ENCODE data around the gene SLC9A2.

The SLC9A2 gene

DNA sequence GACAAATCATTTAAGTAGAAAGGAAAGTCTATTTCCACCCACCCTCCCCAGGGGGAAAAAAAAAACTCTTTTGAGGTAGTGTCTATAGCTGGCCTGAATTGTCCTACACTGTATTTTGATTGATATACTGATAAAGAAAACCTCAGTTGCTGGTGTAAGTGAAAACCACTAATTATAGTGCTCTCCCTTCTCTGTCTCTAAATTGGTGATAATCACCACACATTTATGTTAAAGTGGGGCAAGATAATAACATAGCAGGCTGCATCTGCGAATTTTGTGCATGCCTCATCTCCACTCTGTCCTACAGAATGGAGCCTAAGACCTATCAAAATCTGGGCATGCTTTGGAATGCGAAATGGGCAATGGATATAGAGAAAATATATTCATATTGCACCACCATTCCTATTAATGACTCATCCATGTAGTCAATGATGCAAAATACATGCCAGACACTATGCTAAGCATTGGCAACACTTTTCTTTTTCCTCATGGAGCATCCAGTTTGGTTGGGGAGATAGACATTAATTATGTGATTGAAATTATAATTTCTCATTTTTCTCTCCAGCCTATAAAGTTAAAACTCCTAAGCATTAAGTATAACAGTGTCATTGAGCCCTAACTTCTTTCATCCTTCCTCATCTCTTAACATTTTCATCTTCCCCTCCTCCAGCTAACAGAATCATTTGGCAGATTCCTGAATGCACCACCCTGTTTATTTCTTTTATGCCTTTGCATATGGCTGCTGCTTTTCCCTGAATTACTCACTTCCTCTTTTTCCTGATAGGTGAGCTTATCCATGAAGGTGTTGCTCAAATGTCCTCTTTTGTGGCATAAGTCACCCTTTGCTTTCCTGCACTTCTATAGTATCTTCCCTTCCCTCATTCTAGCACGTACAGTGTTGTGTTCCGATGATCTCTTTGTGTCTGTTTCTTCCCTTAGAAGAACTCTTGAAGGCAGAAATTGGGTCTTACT lies 58.2 kb downstream of the SLC9A2 start:
- no peak for DNase-seq

- DNase-seq = no peak
Observed at GRCh38 chr2:102678442-102678841, 59.1 kb downstream of the SLC9A2 start.

DNA sequence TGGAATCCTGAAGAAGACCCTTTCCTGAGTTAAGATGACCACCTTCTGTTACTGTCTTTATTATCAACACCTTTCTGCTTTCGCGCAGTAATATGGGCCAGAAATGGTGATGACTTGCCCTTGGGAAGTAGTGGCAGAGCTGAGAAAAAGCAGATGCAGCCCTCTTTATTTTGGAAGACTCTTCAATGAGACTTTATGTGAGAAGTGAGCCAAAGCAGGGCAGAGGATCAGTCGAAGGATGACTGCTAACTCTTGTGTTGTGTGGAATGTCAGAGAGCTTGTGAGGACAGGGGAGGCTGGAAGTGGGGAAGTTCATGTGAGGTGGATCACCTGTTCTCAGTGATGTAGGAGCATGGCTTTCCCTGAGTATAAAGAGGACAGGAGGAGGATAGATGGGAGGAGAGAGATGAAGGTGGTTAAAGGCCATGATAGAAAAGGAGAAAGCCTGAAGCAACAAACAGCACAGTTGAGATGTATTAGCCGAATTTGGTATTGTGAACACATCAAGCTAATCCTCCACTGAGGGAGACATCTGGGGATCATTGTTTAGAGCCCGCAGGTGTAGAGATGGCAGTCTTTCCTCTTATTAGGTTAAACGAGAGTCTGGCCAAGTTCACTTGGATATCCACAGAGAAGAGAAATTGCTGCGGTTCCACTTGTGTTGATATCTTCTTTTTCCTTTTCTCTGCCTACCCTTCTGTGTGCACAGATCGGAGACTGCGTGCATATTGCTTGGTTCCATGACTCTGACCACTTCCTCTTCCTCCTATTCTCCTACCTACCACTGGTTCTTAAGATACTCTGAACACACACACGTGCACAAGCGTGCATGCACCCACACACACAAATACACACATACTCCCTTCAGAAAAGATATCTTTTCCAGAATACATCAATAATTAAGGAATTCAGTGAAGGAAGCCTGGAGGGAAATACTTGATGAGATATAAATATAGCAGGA lies 67.4 kb downstream of the SLC9A2 start:
- no peak for DNase-seq

DNA sequence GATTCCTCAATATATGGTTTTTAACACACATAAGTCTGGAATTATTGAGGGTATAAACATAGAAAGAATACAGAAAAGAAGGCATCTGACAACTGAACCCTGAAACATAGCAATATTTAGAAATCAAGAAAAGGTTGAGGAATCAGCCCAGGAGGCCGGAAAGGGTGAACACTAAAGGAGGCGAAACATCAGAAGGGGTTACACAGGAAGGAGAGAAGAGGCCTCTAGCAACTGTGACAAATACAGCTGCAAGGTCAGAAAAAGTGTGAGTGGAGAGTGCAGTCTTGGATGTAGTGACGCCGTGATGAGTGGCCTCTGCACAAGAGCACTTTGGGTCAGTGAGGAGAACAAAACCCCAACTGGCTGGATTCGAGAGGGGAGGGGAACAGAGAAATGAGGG lies 70.7 kb downstream of the SLC9A2 start:
- DNase-seq = no peak

GRCh38 chr2:102696463-102696862 lies 77.1 kb downstream of the SLC9A2 start:
- DNase-seq = no peak

- DNase-seq = no peak
Observed at GRCh38 chr2:102698369-102699111, 79.2 kb downstream of the SLC9A2 start.

DNA sequence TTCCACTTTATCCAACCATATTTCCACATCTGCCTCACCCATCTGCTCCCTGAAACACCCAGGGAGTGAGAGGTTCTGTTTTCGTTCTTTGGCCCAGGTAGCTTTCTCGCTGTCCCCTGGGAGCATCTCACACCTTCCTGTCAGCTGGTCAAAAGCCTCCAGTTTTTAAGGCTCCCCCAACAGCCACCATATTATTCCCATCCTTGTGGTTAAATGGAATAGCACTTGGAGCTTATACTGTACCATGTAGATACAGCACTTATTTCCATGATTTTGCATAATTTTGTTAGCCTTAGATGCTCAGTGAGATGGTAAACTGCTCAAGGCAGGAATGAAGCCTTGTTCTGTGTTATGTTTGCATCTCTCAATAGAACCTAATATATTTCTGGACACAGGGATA lies 84.0 kb downstream of the SLC9A2 start:
- DNase-seq = no peak

- DNase-seq = no peak
Observed at GRCh38 chr2:102703748-102704147, 84.4 kb downstream of the SLC9A2 start.

GRCh38 chr2:102704531-102704930 lies 85.2 kb downstream of the SLC9A2 start:
- no peak for DNase-seq

GRCh38 chr2:102707796-102708695 lies 88.7 kb downstream of the SLC9A2 start:
- DNase-seq = no peak

GRCh38 chr2:102708847-102709559 lies 89.7 kb downstream of the SLC9A2 start:
- DNase-seq = no peak

DNA sequence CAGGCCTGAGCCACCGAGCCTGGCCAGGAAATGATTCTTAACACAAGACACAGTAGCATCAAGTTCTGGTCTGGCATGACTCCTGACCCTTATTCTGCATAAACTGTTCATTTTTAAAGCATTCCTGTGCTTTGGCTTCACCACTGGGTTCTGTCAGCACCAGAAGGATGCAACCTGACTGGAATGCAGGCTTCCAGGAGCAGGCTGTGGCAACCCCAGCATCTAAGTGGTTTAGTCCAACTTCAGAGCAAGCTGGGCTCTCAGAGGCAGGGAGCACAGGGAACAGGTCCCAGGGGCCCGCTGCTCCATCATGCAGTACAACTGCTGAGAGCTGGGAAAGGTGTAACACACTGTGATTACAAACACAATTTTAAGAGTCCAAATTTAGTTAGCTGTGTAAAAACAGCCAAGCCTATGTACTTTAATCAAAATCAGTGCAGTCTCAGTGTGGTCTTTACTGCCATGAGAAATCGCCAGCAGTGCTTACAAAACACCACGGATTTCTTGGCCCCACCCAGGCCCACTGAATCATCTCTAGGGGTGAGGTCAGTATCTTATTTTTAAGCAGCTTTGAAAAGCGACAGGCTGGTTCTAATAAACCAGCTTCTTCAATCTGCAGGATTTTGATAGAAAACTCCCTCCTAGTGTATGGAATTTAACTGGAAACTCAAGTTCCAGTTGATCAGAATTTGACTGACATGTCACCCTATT lies 98.1 kb downstream of the SLC9A2 start:
- no peak for DNase-seq

DNA sequence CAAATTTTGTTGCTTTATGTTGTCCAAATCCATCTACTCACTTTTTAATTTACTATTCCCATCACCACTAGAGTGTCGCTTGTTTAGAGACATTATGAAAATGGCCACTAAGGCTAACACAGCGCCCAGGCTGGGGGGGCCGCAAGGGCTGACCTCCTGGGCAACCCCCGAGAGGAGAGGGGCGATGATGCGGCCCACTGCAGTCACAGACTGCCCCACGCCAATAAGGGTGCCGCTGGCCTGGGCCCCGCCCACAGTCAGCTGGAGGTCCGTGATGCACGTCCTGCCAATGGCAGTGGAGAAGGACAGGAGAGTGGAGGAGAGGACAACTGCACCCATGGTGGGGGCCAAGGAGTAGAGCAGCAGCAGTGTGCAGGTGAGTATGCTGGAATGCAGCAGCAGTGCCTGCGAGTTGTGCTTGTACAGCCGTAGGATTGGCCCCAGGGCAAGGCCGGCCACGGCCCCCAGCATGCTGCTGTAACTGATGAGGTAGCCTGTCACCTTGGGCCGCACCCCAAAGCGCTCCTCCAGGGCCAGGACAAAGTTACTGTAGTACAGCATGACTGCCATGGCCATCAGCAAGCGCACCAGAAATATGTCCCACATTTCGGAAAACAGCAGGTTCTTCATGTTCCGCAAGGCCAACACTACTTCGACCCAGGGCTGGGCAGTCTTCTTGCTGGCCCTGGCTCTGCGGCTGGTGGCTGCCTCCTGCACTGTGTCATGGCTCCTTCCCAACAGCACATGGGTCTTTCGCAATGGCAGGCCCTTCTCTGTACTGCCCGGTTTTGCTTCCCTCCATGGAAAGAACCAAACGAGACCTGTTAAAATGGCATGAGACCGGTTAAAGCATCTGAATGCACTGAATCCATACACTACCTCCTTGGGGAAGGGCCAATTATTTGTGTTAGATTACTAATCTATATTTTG lies 99.3 kb downstream of the SLC9A2 start:
- no peak for DNase-seq

- no peak for DNase-seq
Observed at GRCh38 chr2:102724016-102724490, 104.7 kb downstream of the SLC9A2 start.

GRCh38 chr2:102724553-102724952 lies 105.2 kb downstream of the SLC9A2 start:
- no peak for DNase-seq

GRCh38 chr2:102726128-102727087 lies 107.1 kb downstream of the SLC9A2 start:
- no peak for DNase-seq

GRCh38 chr2:102735416-102736109 lies 116.2 kb downstream of the SLC9A2 start:
- DNase-seq = no peak

Data from activated effector memory CD4-positive, alpha-beta T cell treated with anti-CD3 and anti-CD28 coated beads, Interleukin-2, amount 50 U/mL, for 16 hours (primary cell).